ENCODE data around the gene ZNF367. TPM values are rescaled to one million over a fixed set of nuclear protein-coding genes. Genes with fewer than 3 reads are reported as not detected.

The ZNF367 gene
- total RNA-seq, 2 experiments from 2014 or later, result 27.7 to 28.7 TPM

Other genes starting within 250 kb of the ZNF367 start
- not detected for gene HSD17B3, start 116.2 kb downstream of the ZNF367 start, total RNA-seq
- 10 to 100 TPM; 14.7 to 15.1 TPM for gene SLC35D2, start 34.7 kb downstream of the ZNF367 start, total RNA-seq
- gene HABP4, start 31.8 kb upstream of the ZNF367 start, total RNA-seq, result 10 to 100 TPM; 13.1 to 14.1 TPM
- gene CDC14B, start 201.5 kb upstream of the ZNF367 start, total RNA-seq, result 1 to 10 TPM; 3.0 to 3.1 TPM
- 10 to 100 TPM; 11.2 to 13.4 TPM for gene PRXL2C, start 236.9 kb upstream of the ZNF367 start, total RNA-seq